GM18868 (cell line): Measurements from ENCODE around the gene PRKN.

Experiments used
- ATAC-seq: cut with Tn5 transposase; IDR thresholded peaks from one replicate; pipeline ENCODE4 v1.9.1; 2021; ENCODE audit warnings: mild to moderate bottlenecking, moderate library complexity; ENCODE audit not compliant: unreplicated experiment

Gene PRKN

DNA sequence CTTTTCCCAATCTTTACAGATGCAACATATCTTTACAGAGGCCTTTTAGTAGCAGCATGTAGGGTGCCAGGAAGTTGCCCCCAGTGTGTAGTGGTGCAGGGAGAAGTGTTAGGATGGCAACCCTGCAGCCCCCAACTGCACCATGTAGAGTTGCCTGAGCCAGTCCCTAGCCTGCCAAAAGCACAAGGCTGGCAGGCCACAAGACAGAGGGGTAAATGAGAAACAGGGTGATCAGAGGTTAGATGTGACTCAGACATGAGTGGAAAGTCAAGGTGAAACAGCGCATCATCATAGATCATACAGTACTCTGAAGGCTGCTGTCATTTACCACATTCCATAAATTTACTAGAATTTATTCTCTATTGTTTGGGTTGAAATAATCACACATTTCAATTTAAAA, 467.5 kb downstream of the PRKN start:
- ATAC-seq: no peak

DNA sequence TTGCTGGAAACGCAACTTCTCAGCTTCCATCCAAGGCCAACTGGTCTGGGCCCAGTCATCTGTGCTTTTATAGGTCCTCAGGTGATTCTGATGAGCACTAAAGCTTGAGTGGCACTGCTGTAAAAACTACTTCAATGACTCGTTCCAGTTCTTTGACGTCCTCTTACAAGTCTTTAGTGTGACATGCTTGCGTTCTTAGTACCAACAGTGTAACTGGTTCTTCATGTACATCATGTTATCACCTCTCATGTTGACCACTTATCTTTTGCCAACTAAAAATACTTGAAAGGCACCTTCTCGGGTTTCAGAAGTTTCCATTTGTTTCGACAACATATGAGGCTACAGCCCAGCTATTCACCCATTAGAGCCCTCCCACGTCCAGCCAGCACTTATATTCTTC, 468.9 kb downstream of the PRKN start:
- no peak for ATAC-seq

DNA sequence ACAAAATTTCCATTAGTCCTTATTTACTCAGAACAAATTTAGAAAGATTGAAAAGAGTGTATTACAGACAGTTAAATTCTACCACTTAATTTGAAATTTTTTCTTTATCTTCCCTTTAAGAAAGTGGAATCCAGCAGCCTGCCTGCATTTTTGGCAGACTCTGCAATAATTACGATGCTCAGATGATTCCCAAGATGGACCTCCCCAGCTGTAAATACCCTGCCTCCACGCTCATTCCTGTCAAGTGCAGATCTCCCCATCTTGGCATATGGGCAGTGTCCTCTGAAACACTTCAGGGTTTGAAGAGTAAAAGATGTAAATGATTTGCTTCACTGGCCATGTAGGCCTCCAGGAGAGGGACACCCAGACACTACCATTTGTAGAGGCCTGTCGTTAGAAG, 471.2 kb downstream of the PRKN start:
- ATAC-seq: no peak

DNA sequence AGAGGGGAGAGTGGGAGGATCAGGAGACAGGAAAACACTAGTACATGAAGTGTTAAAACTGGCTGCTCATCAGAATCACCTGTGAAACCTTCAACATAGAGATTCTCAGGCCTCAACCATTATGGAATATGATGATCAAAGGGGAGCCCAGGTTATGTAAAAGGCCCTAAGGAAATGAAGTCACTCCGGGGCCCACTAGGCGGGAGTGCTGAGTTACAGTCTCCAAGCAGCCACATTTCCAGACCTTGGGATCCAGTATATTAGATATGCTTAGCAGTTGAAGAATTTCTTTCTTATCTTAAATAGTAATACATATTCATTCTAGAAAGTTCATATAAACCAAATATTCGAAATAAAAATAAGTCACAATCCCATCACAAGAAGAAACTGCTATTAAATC, 476.3 kb downstream of the PRKN start:
- ATAC-seq: no peak

DNA sequence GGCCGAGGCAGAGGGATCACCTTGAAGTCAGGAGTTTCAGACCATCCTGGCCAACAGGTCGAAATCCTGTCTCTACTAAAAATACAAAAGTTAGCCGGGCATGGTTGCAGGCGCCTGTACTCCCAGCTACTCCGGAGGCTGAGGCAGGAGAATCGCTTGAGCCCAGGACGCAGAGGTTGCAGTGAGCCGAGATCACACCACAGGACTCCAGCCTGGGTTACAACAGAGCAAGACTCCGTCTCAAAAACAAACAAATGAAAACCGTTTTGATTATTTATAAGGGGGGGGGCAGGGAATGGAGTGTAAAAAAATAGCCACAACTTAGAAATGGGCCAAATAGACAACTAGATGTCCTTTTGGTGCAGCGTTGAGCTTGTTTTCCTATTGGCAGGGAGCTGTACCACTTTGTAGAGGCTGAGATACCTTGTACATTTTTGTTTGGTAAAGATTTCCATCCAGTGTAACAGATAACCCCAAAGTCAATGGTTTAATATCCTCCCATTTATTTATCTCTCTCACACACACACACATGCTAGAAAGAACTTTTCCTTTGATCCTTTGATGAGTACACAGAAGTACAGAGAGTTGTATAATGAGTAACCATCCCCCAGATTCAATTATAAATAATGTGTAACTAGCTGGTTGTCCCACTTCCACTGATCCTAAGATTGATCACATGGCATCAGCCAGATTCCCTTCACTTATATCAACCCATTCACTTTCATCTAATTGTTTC, 477.5 kb downstream of the PRKN start:
- ATAC-seq: no peak

DNA sequence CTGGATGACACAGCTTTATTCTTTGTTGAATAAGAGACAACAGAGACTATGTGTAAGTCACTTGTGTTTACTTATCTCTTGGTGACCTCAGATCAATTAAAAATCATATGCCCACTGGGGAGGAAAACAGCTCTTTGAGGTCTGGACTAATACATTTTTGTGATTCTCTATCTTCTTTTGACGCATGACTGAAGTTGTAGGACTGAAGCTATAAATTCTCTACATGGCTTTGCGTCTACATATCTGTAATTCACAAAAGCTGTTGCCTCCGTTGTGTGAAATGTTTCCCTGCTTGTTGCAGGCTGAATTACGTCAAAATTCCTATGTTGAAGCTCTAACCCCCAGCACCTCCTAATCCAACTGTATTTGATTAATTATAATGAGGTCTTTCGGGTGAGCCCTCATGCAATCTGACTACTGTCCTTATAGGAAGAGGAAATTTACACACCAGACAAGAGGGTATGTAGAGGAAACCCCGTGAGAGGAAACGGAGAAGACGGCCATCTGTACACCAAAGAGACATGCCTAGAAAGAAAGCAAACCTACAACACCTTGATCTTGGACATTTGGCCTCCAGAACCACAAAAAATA, 481.6 kb downstream of the PRKN start:
- ATAC-seq: no peak

DNA sequence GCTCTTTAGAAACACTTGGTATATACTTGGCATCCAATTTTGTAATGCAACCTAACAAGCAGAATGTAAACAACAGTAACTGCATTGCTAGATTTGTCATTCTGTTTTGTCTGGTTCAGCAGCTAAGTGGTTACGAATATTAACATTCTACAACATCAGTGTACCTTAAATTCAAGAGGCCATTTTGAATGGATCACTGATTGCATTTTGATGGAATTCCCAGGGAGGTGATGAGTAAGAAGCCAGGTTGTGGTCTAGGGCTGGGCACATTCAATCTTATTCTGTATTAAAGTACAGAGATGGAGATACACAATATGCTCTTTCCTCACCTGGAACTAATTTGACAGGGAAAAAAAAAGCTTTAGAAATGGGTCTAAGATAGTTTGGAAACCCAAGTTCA, 483.5 kb downstream of the PRKN start:
- ATAC-seq: no peak

DNA sequence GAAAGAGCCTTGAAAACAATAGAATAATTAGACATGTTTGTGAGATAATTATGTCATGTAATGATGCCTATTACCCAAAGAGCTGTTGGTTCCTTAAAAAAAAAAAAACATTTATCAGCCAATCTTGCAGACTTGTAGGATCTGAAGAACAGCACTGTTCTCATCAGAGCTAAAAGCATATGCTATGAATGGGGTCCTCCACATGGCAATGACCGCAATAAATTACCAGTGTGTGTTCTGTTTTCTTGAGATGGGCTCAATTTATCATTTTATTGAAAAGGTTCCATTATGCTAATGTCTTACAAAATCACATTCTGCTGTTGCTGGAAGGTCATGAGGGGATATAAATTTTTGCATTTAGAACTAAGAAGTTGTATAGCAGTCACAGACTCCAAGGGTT, 484.7 kb downstream of the PRKN start:
- ATAC-seq: no peak

DNA sequence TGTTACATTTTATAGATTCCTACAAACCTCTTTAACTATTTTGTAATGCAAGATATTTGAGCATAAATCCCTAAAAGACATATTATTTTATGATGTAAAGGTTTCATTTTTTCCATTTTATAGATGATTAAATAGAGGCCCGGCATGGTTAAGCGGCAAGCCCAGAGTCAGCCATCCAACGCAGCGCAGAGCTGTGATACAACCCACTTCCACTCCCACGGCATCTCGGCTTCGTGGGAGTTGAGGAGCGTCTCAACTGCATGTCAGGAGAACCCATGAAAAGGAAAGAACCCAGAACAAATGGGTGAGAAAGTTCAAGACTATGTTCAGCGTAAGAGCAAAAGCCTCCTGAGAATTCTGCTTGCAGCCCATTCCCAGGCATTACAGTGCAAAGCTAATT, 488.2 kb downstream of the PRKN start:
- ATAC-seq: no peak

DNA sequence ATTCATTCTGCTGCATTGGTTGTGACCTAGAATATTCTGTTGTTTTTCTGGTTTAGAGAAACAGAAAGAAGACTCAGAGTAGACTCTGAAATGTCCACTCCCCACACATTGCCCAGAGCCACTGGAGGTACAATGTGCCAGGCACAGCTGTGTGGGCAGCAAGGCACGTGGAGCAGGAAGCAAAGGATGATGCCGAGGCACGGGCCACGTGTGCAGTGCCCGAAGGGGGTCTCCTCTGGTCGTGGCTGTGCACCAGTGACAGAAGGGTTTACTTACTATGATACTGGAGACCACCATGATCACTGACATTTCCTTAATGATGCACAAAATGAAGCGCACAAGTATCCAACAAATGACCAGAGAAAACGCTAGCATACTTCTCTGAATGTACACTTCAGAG, 488.9 kb downstream of the PRKN start:
- no peak for ATAC-seq

DNA sequence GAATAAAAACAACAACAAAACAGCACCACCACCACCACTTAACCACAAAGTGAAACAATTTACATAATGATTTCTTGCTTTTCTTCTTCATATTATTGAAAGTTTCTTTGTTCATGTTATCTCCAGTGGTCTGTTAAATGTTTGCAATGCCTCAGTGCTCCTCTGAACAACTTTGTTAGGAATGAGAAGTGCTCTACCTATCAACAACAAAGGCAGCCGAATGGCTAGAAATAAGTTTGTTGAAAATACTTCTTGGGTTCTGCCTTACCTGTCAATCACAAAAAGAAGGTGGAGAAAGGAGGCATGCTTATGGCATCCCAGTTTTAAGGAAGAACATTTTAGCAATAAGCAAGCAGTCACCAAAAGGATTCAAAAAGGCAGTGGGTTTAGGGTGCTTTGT, 490.2 kb downstream of the PRKN start:
- ATAC-seq: no peak

DNA sequence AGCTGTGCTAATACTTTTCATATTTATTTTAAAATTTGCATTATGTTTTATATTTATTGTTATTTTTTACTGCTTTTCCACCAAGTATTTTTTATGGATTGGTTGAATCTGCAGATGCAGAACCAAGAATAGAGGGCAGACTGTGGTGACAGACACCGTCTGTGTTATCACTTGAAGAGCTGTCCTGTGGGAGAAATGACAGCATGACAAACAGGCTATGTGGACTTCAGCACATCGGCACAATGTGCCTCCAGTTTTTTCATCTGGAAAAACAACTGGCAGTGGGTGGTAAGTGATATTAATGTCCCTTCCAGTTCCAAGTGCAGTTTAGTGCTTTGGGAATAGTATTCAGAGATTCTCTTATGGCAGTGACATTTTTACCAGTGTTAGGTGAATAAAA, 492.9 kb downstream of the PRKN start:
- no peak for ATAC-seq

DNA sequence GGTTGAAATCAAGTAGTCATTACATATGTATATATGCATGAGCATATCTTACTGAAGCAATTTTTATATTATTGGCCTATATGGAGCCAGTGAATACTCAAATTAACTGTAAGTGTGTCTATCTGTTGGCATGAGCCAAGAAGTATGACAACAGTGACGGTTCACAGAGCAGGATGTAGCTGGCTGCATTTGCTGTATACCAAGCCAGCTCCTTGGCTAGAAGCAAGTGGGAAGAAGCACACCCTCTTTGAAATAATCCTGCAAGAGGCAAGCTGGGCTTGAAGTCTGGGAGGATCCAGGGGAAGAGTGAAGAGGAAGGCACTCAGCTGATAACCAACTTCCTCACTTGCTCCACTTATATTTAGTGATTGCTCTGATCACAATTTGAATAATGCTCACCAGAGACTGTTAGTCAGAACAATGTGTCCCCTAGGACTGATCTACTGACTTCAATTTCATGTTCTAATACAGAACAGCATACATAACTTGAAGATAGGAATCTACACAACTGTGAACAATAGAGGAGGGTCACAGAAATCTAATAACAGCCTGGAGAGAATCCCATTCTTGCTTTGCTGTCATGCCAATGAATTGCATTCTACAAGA, 497.3 kb downstream of the PRKN start:
- ATAC-seq: no peak

DNA sequence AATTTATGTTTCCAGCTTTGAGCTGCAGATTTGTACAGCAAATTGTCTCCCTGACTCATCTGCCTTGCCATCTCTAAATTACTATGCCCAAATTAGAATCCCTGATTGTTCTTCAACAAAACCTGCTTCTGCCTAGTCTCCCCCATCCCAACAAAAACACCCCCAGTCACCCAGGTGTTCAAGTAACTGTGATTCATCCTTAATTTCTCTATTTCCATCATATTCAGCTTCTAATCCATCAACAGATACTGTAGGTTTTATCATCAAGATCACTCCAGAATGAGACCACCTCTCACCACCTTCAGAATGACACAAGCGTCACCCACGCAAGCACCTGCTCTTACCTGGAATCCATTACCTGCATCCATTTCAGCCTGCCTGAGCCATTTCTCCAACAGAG, 498.5 kb downstream of the PRKN start:
- ATAC-seq: no peak

DNA sequence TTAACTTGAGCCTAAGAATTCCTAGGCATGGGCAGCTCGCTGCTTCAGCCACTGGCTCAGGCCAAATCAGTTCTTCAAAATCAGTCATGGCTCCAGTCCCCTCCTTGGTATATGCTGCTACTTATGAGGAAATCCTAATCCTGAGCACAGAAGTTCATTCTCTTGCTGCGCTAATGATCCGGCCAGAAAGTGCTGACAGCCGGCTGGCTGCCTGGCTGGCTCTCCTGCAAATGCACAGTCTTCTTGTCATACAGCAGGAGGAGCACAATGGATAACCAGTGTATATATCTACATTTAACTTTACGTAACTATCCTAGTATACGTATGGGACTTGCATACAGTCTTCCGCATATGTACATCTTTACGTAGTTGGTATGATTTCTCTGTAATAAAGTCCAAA, 500.8 kb downstream of the PRKN start:
- no peak for ATAC-seq

DNA sequence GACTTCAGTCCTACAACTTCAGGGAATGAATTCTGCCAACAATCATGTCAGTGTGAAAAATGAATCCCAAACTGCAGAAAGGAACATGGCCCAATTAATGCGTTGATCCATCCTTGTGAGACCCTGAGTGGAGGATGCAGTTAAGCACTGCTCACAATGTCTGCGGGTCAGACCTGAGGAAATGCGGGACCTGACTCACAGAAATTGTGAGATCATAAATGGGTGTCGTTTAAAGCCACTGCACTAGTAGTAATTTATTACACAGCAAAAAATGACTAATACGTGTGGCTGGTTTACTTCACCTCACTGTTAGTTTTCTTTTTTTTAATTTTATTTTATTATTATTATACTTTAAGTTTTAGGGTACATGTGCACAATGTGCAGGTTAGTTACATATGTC, 505.0 kb downstream of the PRKN start:
- no peak for ATAC-seq

DNA sequence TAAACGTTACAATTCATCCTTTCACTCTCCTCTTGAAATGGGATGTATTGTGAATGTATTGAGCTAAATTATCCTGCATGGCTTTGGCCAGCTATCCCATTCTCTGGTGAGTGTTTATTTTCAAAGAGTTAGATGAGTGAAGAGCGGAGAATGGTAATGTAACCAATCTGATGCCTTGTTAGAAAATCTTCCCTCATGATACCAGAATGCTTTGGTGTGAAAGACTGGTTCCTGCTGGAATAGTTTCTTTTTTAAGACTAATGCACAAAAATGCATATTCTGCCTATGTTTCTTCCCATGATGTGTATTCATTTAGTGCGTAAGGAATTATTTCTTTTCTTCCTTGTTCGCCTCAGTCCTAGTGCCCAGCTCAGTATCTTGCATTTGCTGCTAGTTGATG, 506.7 kb downstream of the PRKN start:
- no peak for ATAC-seq

DNA sequence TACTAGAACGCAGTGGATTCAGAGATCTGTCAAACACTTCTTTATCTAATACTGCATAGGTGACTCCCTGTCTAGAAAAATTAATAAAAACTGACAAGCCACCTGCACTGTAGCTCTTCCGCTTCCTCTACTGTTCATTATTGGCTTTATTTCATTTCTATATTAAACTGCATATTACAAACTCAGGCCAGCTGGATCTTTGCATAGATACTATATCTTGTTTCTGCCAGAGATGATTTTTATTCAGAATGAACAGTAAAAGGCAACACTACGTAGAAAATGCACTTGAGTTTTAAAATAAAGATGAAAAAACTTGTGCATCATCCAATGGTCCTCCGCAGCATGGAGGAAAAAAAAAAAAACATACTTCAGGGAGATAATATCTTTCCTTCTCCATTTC, 508.3 kb downstream of the PRKN start:
- ATAC-seq: no peak

DNA sequence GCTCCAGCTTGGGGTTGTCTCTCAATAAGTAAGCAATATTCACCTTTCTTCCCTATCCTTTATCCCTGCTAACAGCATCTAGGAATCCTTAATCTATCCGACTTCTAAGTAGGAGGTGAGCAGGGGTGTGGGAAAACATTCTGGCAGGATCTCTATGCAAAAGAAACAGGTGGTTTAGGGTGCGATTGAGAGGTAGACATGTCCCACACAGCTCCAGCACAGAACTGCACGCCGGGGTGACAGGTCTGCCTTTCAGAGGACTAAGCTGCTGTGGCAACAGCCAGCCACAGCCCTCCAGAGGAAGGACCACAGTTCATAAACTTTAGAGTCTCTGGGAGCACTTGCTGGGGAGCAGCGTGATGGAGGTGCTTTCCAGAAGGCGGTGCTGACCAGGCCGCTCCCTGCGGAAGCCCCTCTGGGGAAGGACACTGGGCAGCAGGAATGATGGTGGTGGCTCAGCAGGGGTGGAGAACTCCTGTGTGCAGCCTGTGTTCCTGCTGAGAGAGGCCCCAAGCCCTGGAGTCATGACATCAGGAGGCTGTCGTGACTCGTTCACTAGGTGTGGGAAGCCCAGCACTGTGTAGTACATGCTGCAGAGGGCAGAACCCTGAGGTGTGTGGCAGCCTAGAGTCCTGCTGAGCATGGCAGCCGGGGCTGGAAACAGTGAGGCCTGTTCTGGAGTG, 509.6 kb downstream of the PRKN start:
- ATAC-seq: no peak

DNA sequence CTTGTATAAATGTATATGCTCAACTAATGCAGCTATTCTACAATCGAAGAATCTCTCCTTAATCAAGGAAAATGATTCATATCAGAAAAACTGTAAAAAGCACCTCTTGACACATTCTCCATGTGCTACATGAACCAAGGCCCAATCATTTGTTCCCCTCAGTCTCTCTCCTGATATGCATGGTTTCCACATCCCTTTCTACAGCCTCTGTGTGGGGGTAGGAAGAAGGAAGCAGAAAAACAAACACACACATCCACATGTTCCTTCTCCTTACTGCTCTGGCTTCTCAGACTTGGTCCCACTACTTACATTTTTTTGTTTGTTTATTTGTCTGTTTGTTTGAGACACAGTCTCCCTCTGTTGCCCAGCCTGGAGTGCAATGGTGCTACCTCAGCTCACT, 510.5 kb downstream of the PRKN start:
- no peak for ATAC-seq

DNA sequence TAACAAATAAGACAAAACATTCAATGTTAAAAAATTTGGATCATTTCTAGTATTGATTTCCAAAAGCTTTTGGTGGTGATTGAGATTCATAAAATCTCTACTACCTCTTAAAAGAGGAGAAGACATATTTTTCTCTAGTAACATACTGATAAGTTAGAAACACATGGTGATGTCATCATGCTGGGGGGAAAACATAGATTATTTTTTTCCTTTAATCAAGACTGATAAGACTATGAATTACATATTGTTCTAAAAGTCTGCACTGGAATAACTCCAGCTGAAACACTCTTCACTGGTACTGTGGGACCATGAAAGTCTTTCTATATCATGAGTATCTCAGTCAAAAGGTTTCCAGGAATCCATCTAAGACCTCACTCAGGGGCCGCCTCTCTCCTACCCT, 515.8 kb downstream of the PRKN start:
- ATAC-seq: no peak

DNA sequence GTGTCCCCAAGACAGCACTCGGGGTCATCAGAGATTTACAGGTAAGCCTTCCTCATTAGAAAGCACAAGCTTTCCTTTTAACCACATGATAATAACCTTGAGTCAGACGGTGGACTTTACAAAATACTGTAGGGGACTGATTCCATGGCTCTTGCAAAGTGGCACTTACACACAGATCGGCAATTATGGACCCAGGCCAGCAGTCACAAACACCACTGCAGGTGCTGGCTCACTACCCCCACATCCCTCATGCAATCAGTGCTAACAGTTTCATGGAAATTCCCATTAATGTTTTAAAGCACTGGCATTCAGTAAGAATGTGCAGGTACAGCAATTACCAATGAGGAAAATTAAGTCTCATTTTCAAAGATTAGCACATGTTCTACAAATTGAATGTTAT, 516.5 kb downstream of the PRKN start:
- no peak for ATAC-seq
